Esophagus squamous epithelium (tissue), 5 donors: ENCODE measurements around the gene MMP2. TPM values are rescaled to one million over a fixed set of nuclear protein-coding genes. Genes with fewer than 3 reads are reported as not detected.
A peak's percentile ranks its signal among the peaks of the same experiment; 100 is the strongest.

Source experiments
- DNase-seq: peaks from one replicate; lab custom pipeline; 2025; lab: John Stamatoyannopoulos, UW
- H3K27ac ChIP-seq, 4 donors: fragments of 200-600 bp; sonication (generic); one replicate each; pipeline ENCODE4 v1.5.1; 2016 to 2019; ENCODE audit warnings: mild to moderate bottlenecking in 1 of 4
- H3K27me3 ChIP-seq, 4 donors: fragments of 200-600 bp; sonication (generic); 1 replicate in 3 of 4; 2 replicates in 1 of 4; pipeline versions ENCODE4 v1.5.1 to v1.6.0; 2017 to 2021; ENCODE audit warnings: antibody characterized with exemption in 1 of 4
- H3K36me3 ChIP-seq, 3 donors: fragments of 200-600 bp; sonication (generic); one replicate each; pipeline ENCODE4 v1.5.1; 2016 to 2019
- H3K4me1 ChIP-seq, 3 donors: fragments of 200-600 bp; sonication (generic); one replicate each; pipeline ENCODE4 v1.5.1; 2017 to 2019
- H3K4me3 ChIP-seq, 4 donors: fragments of 200-600 bp; sonication (generic); 1 replicate in 3 of 4; 2 replicates in 1 of 4; pipeline ENCODE4 v1.5.1; 2016 to 2019; ENCODE audit warnings: mild to moderate bottlenecking in 2 of 4, moderate library complexity in 1 of 4
- H3K9me3 ChIP-seq, 3 donors: fragments of 200-600 bp; sonication (generic); one replicate each; pipeline ENCODE4 v1.5.1; 2016 to 2019
- POLR2A ChIP-seq, 4 donors: fragments of 450-650 bp; IDR thresholded peaks; one replicate each; pipeline ENCODE4 v1.6.1; 2017; ENCODE audit warnings: antibody characterized with exemption in 4 of 4, mild to moderate bottlenecking in 4 of 4, moderate library complexity in 3 of 4
- WGBS, 2 donors: methylation state at CpG; one replicate each; pipeline ENCODE4 v1.1.5; 2018; 5-methylcytosine and 5-hydroxymethylcytosine counted together
- intact Hi-C: fragments of 100-400 bp; cut with DNase I; formaldehyde crosslinking; loops from one replicate; pipeline ENCODE4 v1.15.0; 2022
- total RNA-seq, 4 donors: library from RNA; depleted of rRNA; stranded (reverse); fragments of >200 nt; gene quantifications; one replicate each; pipeline ENCODE4 v1.1.0, GENCODE V29; 2016
- TF ChIP-seq, protein P1 (sequence below), 6 experiments: fragments of 450-650 bp in 4 of 6; fragments of 200-600 bp in 2 of 6; sonication (generic) in 2 of 6; IDR thresholded peaks; one replicate each; pipeline ENCODE4 v1.5.1; 2016 to 2019; ENCODE audit warnings: antibody characterized with exemption in 6 of 6, mild to moderate bottlenecking in 4 of 6, moderate library complexity in 4 of 6
- donor health status: DM: yes; HTN: yes; CAD: no.

The MMP2 gene
- total RNA-seq, 4 donors from 2014 or later: 4.5 to 210 (median 92.7) TPM

- intact Hi-C loops: no loop called here
- Histone ChIP-seq H3K4me3 (no peak overlapping the region), H3K27ac (peak overlapping the region in 1 of 4 donors; percentile 36), H3K9me3 (no peaks in the 10 kb centered on the region), H3K36me3 (peaks cover 0 to 27% (median 0%) of the 10 kb centered on the region in 3 donors), H3K27me3 (peaks cover 0 to 2% (median 0%) of the 10 kb centered on the region in 4 donors), H3K4me1 (peaks cover 1 to 33% (median 3%) of the 10 kb centered on the region in 3 donors)
- 80 to 100% methylated on average over 1 to 2 of the region's 2 CpGs for WGBS, 2 donors
- no peak for TF ChIP-seq POLR2A (IDR thresholded peaks at IDR 0.05)
- TF ChIP-seq, protein P1, sequence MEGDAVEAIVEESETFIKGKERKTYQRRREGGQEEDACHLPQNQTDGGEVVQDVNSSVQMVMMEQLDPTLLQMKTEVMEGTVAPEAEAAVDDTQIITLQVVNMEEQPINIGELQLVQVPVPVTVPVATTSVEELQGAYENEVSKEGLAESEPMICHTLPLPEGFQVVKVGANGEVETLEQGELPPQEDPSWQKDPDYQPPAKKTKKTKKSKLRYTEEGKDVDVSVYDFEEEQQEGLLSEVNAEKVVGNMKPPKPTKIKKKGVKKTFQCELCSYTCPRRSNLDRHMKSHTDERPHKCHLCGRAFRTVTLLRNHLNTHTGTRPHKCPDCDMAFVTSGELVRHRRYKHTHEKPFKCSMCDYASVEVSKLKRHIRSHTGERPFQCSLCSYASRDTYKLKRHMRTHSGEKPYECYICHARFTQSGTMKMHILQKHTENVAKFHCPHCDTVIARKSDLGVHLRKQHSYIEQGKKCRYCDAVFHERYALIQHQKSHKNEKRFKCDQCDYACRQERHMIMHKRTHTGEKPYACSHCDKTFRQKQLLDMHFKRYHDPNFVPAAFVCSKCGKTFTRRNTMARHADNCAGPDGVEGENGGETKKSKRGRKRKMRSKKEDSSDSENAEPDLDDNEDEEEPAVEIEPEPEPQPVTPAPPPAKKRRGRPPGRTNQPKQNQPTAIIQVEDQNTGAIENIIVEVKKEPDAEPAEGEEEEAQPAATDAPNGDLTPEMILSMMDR (IDR thresholded peaks at IDR 0.05): no peak
- DNase-seq: no peak
Observed at GRCh38 chr16:55490301-55490700, 11.3 kb downstream of the MMP2 start.

DNA sequence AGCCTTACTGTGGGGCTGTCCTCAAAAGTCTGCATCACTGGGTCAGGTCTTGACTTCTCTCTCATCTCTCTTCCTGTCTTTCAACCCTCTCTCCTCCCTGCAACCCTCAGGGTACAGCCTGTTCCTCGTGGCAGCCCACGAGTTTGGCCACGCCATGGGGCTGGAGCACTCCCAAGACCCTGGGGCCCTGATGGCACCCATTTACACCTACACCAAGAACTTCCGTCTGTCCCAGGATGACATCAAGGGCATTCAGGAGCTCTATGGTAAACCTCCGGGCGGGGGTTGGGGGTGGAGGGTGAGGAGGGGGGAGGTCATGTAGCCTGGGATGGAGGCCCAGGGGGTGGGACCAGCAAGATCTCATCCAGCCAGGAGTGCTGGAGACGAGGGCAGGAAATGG lies 12.7 kb downstream of the MMP2 start:
- H3K27ac ChIP-seq: peak overlapping the region in 1 of 4 donors; percentile 17
- no peaks in the 10 kb centered on the region for H3K9me3 ChIP-seq
- H3K36me3 ChIP-seq: peaks cover 0 to 30% (median 0%) of the 10 kb centered on the region in 3 donors
- intact Hi-C loops: no loop called here
- H3K27me3 ChIP-seq: peaks cover 0 to 2% (median 0%) of the 10 kb centered on the region in 4 donors
- no peak for TF ChIP-seq POLR2A (IDR thresholded peaks at IDR 0.05)
- TF ChIP-seq, protein P1 (IDR thresholded peaks at IDR 0.05): no peak
- WGBS, 2 donors: 43 to 48% methylated on average over 4 to 6 of the region's 7 CpGs
- DNase-seq: no peak
- no peak overlapping the region for H3K4me3 ChIP-seq
- H3K4me1 ChIP-seq: peaks cover 4 to 44% (median 9%) of the 10 kb centered on the region in 3 donors

- no peak for DNase-seq
- peaks cover 0 to 34% (median 0%) of the 10 kb centered on the region in 3 donors for H3K36me3 ChIP-seq
- no peak overlapping the region for H3K27ac ChIP-seq
- 85 to 90% methylated on average over 8 to 10 of the region's 10 CpGs for WGBS, 2 donors
- peaks cover 0 to 2% (median 0%) of the 10 kb centered on the region in 4 donors for H3K27me3 ChIP-seq
- intact Hi-C loops: no loop called here
- H3K4me3 ChIP-seq: no peak overlapping the region
- H3K4me1 ChIP-seq: peaks cover 4 to 42% (median 9%) of the 10 kb centered on the region in 3 donors
- no peaks in the 10 kb centered on the region for H3K9me3 ChIP-seq
- TF ChIP-seq POLR2A (IDR thresholded peaks at IDR 0.05): no peak
- TF ChIP-seq, protein P1 (IDR thresholded peaks at IDR 0.05): no peak
Observed at GRCh38 chr16:55492756-55493380, 13.9 kb downstream of the MMP2 start.

DNA sequence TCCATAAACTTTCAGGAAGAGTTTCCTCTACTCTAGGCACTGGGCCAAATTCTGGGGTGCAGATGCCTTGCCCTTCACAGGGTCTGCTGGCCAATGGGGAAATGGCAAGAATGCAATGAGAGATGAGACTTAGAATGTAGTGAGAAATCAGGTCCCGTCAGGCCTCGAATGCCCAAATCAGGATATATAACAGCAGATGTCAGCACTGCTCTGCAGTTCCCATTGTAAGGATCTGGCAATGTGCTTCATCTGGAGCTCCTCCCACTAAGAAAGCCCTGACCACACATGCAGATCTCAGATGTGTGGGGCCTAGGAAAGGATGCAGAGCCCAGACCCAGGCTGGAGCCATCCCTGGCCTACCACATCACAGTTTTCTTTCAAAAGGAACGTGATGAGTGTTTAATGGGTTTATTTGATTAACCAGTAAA lies 16.0 kb downstream of the MMP2 start:
- DNase-seq: no peak
- Histone ChIP-seq H3K27me3 (no peaks in the 10 kb centered on the region), H3K9me3 (no peaks in the 10 kb centered on the region), H3K27ac (no peak overlapping the region), H3K4me3 (no peak overlapping the region), H3K36me3 (peaks cover 0 to 21% (median 0%) of the 10 kb centered on the region in 3 donors), H3K4me1 (peaks cover 4 to 40% (median 9%) of the 10 kb centered on the region in 3 donors)
- no peak for TF ChIP-seq POLR2A (IDR thresholded peaks at IDR 0.05)
- TF ChIP-seq, protein P1 (IDR thresholded peaks at IDR 0.05): peak in 5 of 6 experiments; percentile 11 to 52 (median 41)
- 23 to 30% methylated on average over 3 of the region's 3 CpGs for WGBS, 2 donors
- intact Hi-C loops: no loop called here

DNA sequence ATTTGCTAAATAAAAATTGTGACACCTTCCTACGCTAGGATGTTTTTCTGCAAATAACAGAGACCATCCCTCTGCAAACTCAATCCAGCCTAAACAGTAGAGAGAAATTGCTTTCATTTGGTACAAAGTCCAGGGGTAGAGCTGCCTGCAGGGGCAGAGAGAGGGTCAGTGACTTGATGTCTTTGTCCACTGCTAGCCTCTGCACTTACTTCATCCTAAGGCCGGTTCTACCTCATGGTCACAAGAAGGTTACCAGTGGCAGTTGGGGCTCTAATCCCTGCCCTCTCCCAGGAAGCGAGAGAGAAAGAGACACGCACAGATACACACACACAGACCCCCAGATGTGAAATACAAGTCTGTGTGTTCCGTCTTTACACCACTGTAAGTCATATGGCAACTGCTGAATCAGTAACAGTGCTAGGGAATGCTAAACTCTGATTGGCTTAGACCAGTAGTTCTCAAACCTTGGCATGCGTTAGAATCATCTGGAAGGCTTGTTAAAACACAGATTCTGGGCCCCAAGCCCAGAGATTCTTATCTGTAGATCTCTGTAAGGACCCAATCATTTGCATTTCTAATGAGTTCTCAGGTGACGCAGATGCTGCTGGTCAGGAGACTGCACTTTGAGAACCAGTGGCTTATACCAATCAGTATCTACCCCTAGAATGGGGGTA lies 16.8 kb downstream of the MMP2 start:
- Histone ChIP-seq H3K9me3 (no peaks in the 10 kb centered on the region), H3K4me3 (no peak overlapping the region), H3K27ac (no peak overlapping the region), H3K4me1 (peaks cover 4 to 48% (median 14%) of the 10 kb centered on the region in 3 donors), H3K36me3 (peaks cover 0 to 16% (median 0%) of the 10 kb centered on the region in 3 donors), H3K27me3 (no peaks in the 10 kb centered on the region)
- TF ChIP-seq POLR2A (IDR thresholded peaks at IDR 0.05): no peak
- TF ChIP-seq, protein P1 (IDR thresholded peaks at IDR 0.05): no peak
- intact Hi-C loops: no loop called here
- no peak for DNase-seq
- 31 to 51% methylated on average over 6 to 7 of the region's 7 CpGs for WGBS, 2 donors
